HepG2 (cell line): ENCODE results near the gene TRIM28. TPM values are rescaled to one million over a fixed set of nuclear protein-coding genes. Genes with fewer than 3 reads are reported as not detected.

Experiments
- BCLAF1 ChIP-seq: fragments of 450-650 bp; IDR thresholded peaks from 2 replicates; pipeline ENCODE4 v1.6.1; 2017; ENCODE audit warnings: mild to moderate bottlenecking
- CBX5 ChIP-seq: sonication (generic); formaldehyde crosslinking; IDR thresholded peaks from 2 replicates; pipeline ENCODE4 v1.4.0; 2020; ENCODE audit warnings: missing genetic modification reagents, borderline replicate concordance
- CCAR2 ChIP-seq: fragments of 200-400 bp; formaldehyde crosslinking; optimal IDR thresholded peaks from 2 replicates; pipeline ENCODE3; 2018; ENCODE audit warnings: low read depth, mild to moderate bottlenecking, low read length, moderate library complexity
- EP300 ChIP-seq, 3 experiments: sonication (generic) in 1 of 3; formaldehyde crosslinking in 1 of 3; IDR thresholded peaks; 2 replicates each; pipeline versions ENCODE4 v1.5.1 to v1.6.1; 2011 to 2020; ENCODE audit warnings: low read depth in 2 of 3, low read length in 2 of 3, borderline replicate concordance in 1 of 3, improper control_type of control experiment in 1 of 3, mild to moderate bottlenecking in 1 of 3, missing genetic modification reagents in 1 of 3, moderate library complexity in 1 of 3
- HES4 ChIP-seq: sonication (generic); formaldehyde crosslinking; IDR thresholded peaks from 2 replicates; pipeline ENCODE4 v1.9.0; 2021; ENCODE audit warnings: mild to moderate bottlenecking, missing genetic modification reagents, borderline replicate concordance
- HNRNPK ChIP-seq: fragments of 200-400 bp; formaldehyde crosslinking; IDR thresholded peaks from 2 replicates; pipeline ENCODE4 v1.6.1; 2018; ENCODE audit warnings: low read length, low read depth, moderate library complexity, mild to moderate bottlenecking; ENCODE audit not compliant: poor library complexity, severe bottlenecking
- IKZF5 ChIP-seq: IDR thresholded peaks from 2 replicates; pipeline ENCODE4 v1.6.1; 2018; ENCODE audit warnings: missing genetic modification reagents, mild to moderate bottlenecking, missing compliant biosample characterization
- IRF2 ChIP-seq: IDR thresholded peaks from 2 replicates; pipeline ENCODE4 v1.6.1; 2018; ENCODE audit warnings: missing genetic modification reagents, missing compliant biosample characterization
- LCORL ChIP-seq, 2 experiments: fragments of 450-650 bp in 1 of 2; sonication (generic) in 1 of 2; formaldehyde crosslinking in 1 of 2; IDR thresholded peaks; 2 replicates each; pipeline versions ENCODE4 v1.5.0 to v1.6.1; 2017 to 2020; ENCODE audit warnings: antibody characterized with exemption in 1 of 2, missing genetic modification reagents in 1 of 2
- MNT ChIP-seq: fragments of 450-650 bp; IDR thresholded peaks from 2 replicates; pipeline ENCODE4 v1.6.1; 2016
- PHF5A ChIP-seq: IDR thresholded peaks from one replicate; pipeline ENCODE4 v1.6.1; 2018; ENCODE audit warnings: low read depth, missing genetic modification reagents; ENCODE audit not compliant: unreplicated experiment
- RBFOX2 ChIP-seq: fragments of 200-400 bp; formaldehyde crosslinking; IDR thresholded peaks from 2 replicates; pipeline ENCODE4 v1.6.1; 2017; ENCODE audit warnings: low read depth, mild to moderate bottlenecking, low read length
- RNF2 ChIP-seq: fragments of 450-650 bp; conservative IDR thresholded peaks from 2 replicates; pipeline ENCODE4 v1.6.1; 2016; ENCODE audit warnings: low read depth
- RXRA ChIP-seq: sonication (generic); formaldehyde crosslinking; IDR thresholded peaks from 2 replicates; pipeline ENCODE4 v1.5.1; 2020; ENCODE audit warnings: missing genetic modification reagents
- SMYD3 ChIP-seq: sonication (generic); formaldehyde crosslinking; IDR thresholded peaks from 2 replicates; pipeline ENCODE4 v1.8.1; 2023; ENCODE audit warnings: mild to moderate bottlenecking, missing genetic modification reagents
- TBL1XR1 ChIP-seq: fragments of 150-350 bp; IDR thresholded peaks from 2 replicates; pipeline ENCODE4 v1.6.1; 2014; ENCODE audit warnings: borderline replicate concordance, low read length; ENCODE audit not compliant: partially characterized antibody
- YY1 ChIP-seq: IDR thresholded peaks from 2 replicates; pipeline ENCODE4 v1.6.1; 2011; ENCODE audit warnings: low read length, low read depth, moderate library complexity, mild to moderate bottlenecking; ENCODE audit not compliant: insufficient read depth, insufficient replicate concordance
- ZBTB25 ChIP-seq: IDR thresholded peaks from 2 replicates; pipeline ENCODE4 v1.6.1; 2018; ENCODE audit warnings: missing genetic modification reagents
- ZNF546 ChIP-seq: sonication (generic); formaldehyde crosslinking; conservative IDR thresholded peaks from 2 replicates; pipeline ENCODE4 v1.8.1; 2023; ENCODE audit warnings: mild to moderate bottlenecking, missing genetic modification reagents
- ZNF644 ChIP-seq: IDR thresholded peaks from 2 replicates; pipeline ENCODE4 v1.6.1; 2016; ENCODE audit warnings: low read depth
- ZNF746 ChIP-seq: sonication (generic); formaldehyde crosslinking; IDR thresholded peaks from 2 replicates; pipeline ENCODE4 v1.8.0; 2022; ENCODE audit warnings: mild to moderate bottlenecking, missing genetic modification reagents
- ZSCAN20 ChIP-seq: sonication (generic); formaldehyde crosslinking; IDR thresholded peaks from 2 replicates; pipeline ENCODE4 v1.4.0; 2020; ENCODE audit warnings: missing genetic modification reagents, mild to moderate bottlenecking, borderline replicate concordance
- polyA plus RNA-seq, 8 experiments: library from polyadenylated mRNA; depleted of rRNA in 3 of 8; stranded (reverse) in 7 of 8; unstranded in 1 of 8; fragments of >200 nt; fragmentation: Illumina TruSeq in 4 of 8; extraction: Trizol in 4 of 8; gene quantifications; 2 replicates each; pipeline versions ENCODE4 v1.2.1 to v1.2.3, GENCODE V29; 2011 to 2016; ENCODE audit warnings: low read depth in 4 of 8, missing spikeins in 1 of 8, mixed read lengths in 1 of 8; ENCODE audit not compliant: insufficient read depth in 1 of 8
- total RNA-seq, 5 experiments: library from RNA; depleted of rRNA; stranded (reverse); fragments of >200 nt; fragmentation: Illumina TruSeq; extraction: Trizol; gene quantifications; 2 replicates each; pipeline ENCODE4 v1.2.3, GENCODE V29; 2016; ENCODE audit warnings: low read depth in 1 of 5

Gene TRIM28
- total and polyA plus RNA-seq, 2 of the 13 experiments (the other 11 are each of a cell fraction or from before 2014, with no cell fraction given): 361 to 439 TPM

GRCh38 chr19:58511353-58512208 lies 32.3 kb upstream of the TRIM28 start, which contains the start of gene SLC27A5 (continued):
- no peak for TF ChIP-seq BCLAF1
- no peak for TF ChIP-seq CCAR2
- TF ChIP-seq ZNF546: no peak
- 0 out of 2 replicates have a peak, but pooled peaks have one; percentile 31 for TF ChIP-seq HES4 (CRISPR knock-in tag)
- no peak; a peak in 1 of 4 replicates for TF ChIP-seq EP300 (IDR thresholded peaks at IDR 0.05; ENCODE audit: low read depth in 2 of 2, low read length in 2 of 2)
- 0 out of 2 replicates have a peak, but pooled peaks have one; percentile 7 for TF ChIP-seq EP300 (CRISPR knock-in tag; IDR thresholded peaks at IDR 0.05; ENCODE audit: borderline replicate concordance)
- 0 out of 2 replicates have a peak, but pooled peaks have one; percentile 66 for TF ChIP-seq ZNF746 (CRISPR knock-in tag)
- no peak for TF ChIP-seq ZSCAN20 (CRISPR knock-in tag)
- TF ChIP-seq SMYD3 (CRISPR knock-in tag): no peak
- peak; percentile 42; the same call in 1 of the 2 replicates for TF ChIP-seq IRF2 (CRISPR knock-in tag)
- TF ChIP-seq CBX5 (CRISPR knock-in tag): peak; percentile 46; the same call in 1 of the 2 replicates
- TF ChIP-seq RNF2: no peak
- no peak for TF ChIP-seq ZBTB25
- TF ChIP-seq RBFOX2: peak; percentile 84
- TF ChIP-seq PHF5A (CRISPR knock-in tag): no peak
- no peak for TF ChIP-seq MNT
- 0 out of 2 replicates have a peak, but pooled peaks have one; percentile 56 for TF ChIP-seq IKZF5 (CRISPR knock-in tag)
- no peak for TF ChIP-seq YY1
- TF ChIP-seq TBL1XR1: peak; percentile 6
- no peak for TF ChIP-seq LCORL (IDR thresholded peaks at IDR 0.05)
- TF ChIP-seq LCORL (CRISPR knock-in tag; IDR thresholded peaks at IDR 0.05): peak; percentile 62
- peak; percentile 58; the same call in 1 of the 2 replicates for TF ChIP-seq ZNF644 (CRISPR knock-in tag)
- TF ChIP-seq HNRNPK: no peak
- TF ChIP-seq RXRA (CRISPR knock-in tag): peak; percentile 94
